ENCODE data around the gene XCL2. TPM values are rescaled to one million over a fixed set of nuclear protein-coding genes. Genes with fewer than 3 reads are reported as not detected.

The XCL2 gene
- polyA plus RNA-seq, 2 of the 4 experiments (the other 2 are of a cell fraction) = not detected

DNA sequence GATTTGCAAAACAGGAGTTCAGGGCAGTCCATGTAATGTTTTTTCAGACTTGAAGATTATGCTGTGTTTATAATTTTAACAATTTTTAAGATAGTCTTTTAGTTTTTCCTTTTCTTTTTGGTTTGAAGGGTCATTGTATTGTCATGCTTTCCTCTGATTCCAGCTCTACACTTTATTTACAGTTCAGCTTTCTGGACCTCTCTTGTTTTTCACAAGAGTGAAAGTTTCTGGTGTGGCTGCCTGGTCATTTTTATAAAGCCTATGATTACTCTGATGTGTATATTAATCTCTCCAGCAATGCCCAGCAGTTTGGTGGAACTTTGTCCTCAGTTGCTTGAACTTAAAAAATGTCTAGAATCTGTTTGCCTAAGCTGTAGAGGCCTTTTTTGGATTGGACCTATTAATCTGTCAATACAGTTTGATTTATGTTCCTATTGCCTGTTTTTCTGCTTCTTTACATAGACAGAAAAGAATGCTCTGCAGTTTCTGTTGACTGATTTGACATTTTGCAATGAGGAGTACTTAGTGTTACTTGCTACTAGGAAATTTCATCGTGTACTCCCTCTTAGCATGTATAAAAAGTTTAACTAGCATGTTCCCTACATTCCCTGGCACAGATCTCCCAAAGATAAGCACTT, 52.2 kb downstream of the XCL2 start:
- H3K27ac ChIP-seq = no peak overlapping the region

More for the DNA sequence above, 52.2 kb downstream of the XCL2 start:
- CTCF ChIA-PET = interaction anchor here (1.8 kb wide), 1 partner anchor 112 kb away, joined by 4 read pairs; no protein-coding TSS in a partner anchor
- H3K9me3 ChIP-seq = no peaks in the 10 kb centered on the region
- WGBS (ENCODE audit: missing lambda C conversion rate) = 13% methylated on average over 1 of the region's 1 CpG
- FAIRE-seq (no peak), DNase-seq (ENCODE audit: low read depth in 1 of 2, low spot score in 1 of 2) (no peak), ATAC-seq (no peak)
- no peak overlapping the region for H3K4me2 ChIP-seq
- no peak overlapping the region for H3K4me3 ChIP-seq
- peaks cover 13% of the 10 kb centered on the region; the same call in 2 of the 3 replicates for H3K4me1 ChIP-seq
- POLR2A ChIA-PET = no interaction called here
- TF ChIP-seq CHD2 (IDR thresholded peaks at IDR 0.05; ENCODE audit: low read length, partially characterized antibody) (no peak), CHD4 (IDR thresholded peaks at IDR 0.05; ENCODE audit: borderline replicate concordance) (no peak), USF2 (IDR thresholded peaks at IDR 0.05) (no peak), HOXA7 (CRISPR knock-in tag; IDR thresholded peaks at IDR 0.05) (no peak), POLR2A (IDR thresholded peaks at IDR 0.05; ENCODE audit: low read length) (no peak), CBX8 (IDR thresholded peaks at IDR 0.05) (no peak), KDM5A (IDR thresholded peaks at IDR 0.05) (no peak)

Other genes with a start within 250 kb of the XCL2 start
- not detected in 2 replicates for gene XCL1, start 32.6 kb upstream of the XCL2 start, polyA plus RNA-seq (2011; rRNA removed)
- gene XCL1, start 32.6 kb upstream of the XCL2 start, polyA plus RNA-seq (2017; fragmentation: RNase III; extraction: RNeasy Plus Mini Kit Qiagen cat#74134 plus additional on column Dnase treatment) = not detected in 3 replicates
- not detected in 2 replicates for gene DPT, start 185.2 kb upstream of the XCL2 start, polyA plus RNA-seq (2011; rRNA removed)
- gene DPT, start 185.2 kb upstream of the XCL2 start, polyA plus RNA-seq (2017; fragmentation: RNase III; extraction: RNeasy Plus Mini Kit Qiagen cat#74134 plus additional on column Dnase treatment) = not detected in 3 replicates

All from A549 (cell line).